Lung (tissue), 12 donors: ENCODE data around the gene ZNF555. TPM values are rescaled to one million over a fixed set of nuclear protein-coding genes. Genes with fewer than 3 reads are reported as not detected.

Experiments
- ATAC-seq: fragments of 200-7000 bp; cut with Tn5 transposase; one replicate; pipeline ENCODE4 v1.9.1; 2020; ENCODE audit warnings: moderate number of reproducible peaks; ENCODE audit not compliant: insufficient read depth, low FRiP score
- DNase-seq, 3 donors: peaks; one replicate each; pipeline ENCODE4 v3.0.0-alpha.2; 2013 to 2017
- H3K27ac ChIP-seq, 2 donors: one replicate each; pipeline ENCODE4 v1.5.1; 2013; ENCODE audit warnings: mild to moderate bottlenecking in 2 of 2, moderate library complexity in 2 of 2, control low read depth in 1 of 2, inconsistent platforms in 1 of 2, low read depth in 1 of 2, low read length in 1 of 2
- H3K27me3 ChIP-seq, 3 donors: one replicate each; pipeline ENCODE4 v1.5.1; 2013; ENCODE audit warnings: low read length in 2 of 3; ENCODE audit not compliant: control insufficient read depth in 3 of 3, insufficient read depth in 3 of 3
- H3K36me3 ChIP-seq, 4 donors: one replicate each; pipeline ENCODE4 v1.5.1; 2013; ENCODE audit warnings: low read length in 4 of 4, mild to moderate bottlenecking in 1 of 4, moderate library complexity in 1 of 4; ENCODE audit not compliant: control insufficient read depth in 4 of 4, insufficient read depth in 4 of 4
- H3K4me1 ChIP-seq, 5 donors: one replicate each; pipeline ENCODE4 v1.5.1; 2013; ENCODE audit warnings: low read length in 5 of 5, mild to moderate bottlenecking in 2 of 5, moderate library complexity in 1 of 5; ENCODE audit not compliant: control insufficient read depth in 5 of 5, insufficient read depth in 5 of 5
- H3K4me3 ChIP-seq: one replicate; pipeline ENCODE4 v1.5.1; 2013; ENCODE audit warnings: mild to moderate bottlenecking, control low read depth, moderate library complexity
- H3K9ac ChIP-seq, 2 donors: one replicate each; pipeline ENCODE4 v1.5.1; 2013; ENCODE audit warnings: low read length in 2 of 2, control low read depth in 1 of 2; ENCODE audit not compliant: insufficient read depth in 1 of 2
- H3K9me3 ChIP-seq, 4 donors: one replicate each; pipeline ENCODE4 v1.5.1; 2013; ENCODE audit warnings: low read length in 3 of 4, mild to moderate bottlenecking in 1 of 4, moderate library complexity in 1 of 4; ENCODE audit not compliant: control insufficient read depth in 4 of 4, insufficient read depth in 3 of 4
- CTCF ChIP-seq: IDR thresholded peaks from 2 replicates; pipeline ENCODE4 v1.5.1; 2012; ENCODE audit warnings: mild to moderate bottlenecking; ENCODE audit errors: control extremely low read depth, extremely low read depth
- WGBS, 2 donors: extraction: QIAGEN DNeasy Blood & Tissue Kit; methylation state at CpG; one replicate each; pipeline ENCODE4 v1.1.7; 2013; 5-methylcytosine and 5-hydroxymethylcytosine counted together
- polyA plus RNA-seq, 2 donors: library from polyadenylated mRNA; stranded (reverse); fragments of 200-250 nt; gene quantifications; one replicate each; pipeline ENCODE4 v1.2.1, GENCODE V29; 2013
- total RNA-seq, 2 donors: library from RNA; depleted of rRNA in 1 of 2; stranded (reverse); fragments of >200 nt in 1 of 2; gene quantifications; one replicate each; pipeline ENCODE4 v1.2.1, GENCODE V29; 2014 to 2021
- donor health status: control.
- donor health status: control.
- donor health status: Bipolar disorder and iron deficiency.
- donor health status: healthy.
- donor health status: DM: yes; HTN: yes; CAD: no.

The ZNF555 gene
- total and polyA plus RNA-seq, 4 donors, result 1.6 to 9.6 (median 3.6) TPM

GRCh38 chr19:2803486-2804155 lies 37.7 kb upstream of the ZNF555 start:
- Histone ChIP-seq H3K4me3 (no peak overlapping the region), H3K27ac (no peak overlapping the region), H3K27me3 (no peaks in the 10 kb centered on the region), H3K36me3 (peaks cover 6 to 61% (median 16%) of the 10 kb centered on the region in 4 donors), H3K4me1 (no peaks in the 10 kb centered on the region), H3K9me3 (peaks cover 0 to 5% (median 0%) of the 10 kb centered on the region in 4 donors), H3K9ac (no peak overlapping the region)
- DNase-seq (no peak), ATAC-seq (no peak)
- WGBS, 2 donors, result 95 to 96% methylated on average over 29 of the region's 29 CpGs
- TF ChIP-seq CTCF, result no peak

- Histone ChIP-seq H3K9me3 (peaks cover 0 to 5% (median 0%) of the 10 kb centered on the region in 4 donors), H3K4me3 (no peak overlapping the region), H3K9ac (no peak overlapping the region), H3K36me3 (peaks cover 6 to 62% (median 15%) of the 10 kb centered on the region in 4 donors), H3K4me1 (no peaks in the 10 kb centered on the region), H3K27me3 (no peaks in the 10 kb centered on the region), H3K27ac (no peak overlapping the region)
- ATAC-seq (no peak), DNase-seq (no peak)
- WGBS, 2 donors, result 91% methylated on average over 27 of the region's 27 CpGs
- no peak for TF ChIP-seq CTCF
Observed at GRCh38 chr19:2804156-2805004, 36.9 kb upstream of the ZNF555 start.

- peaks cover 0 to 5% (median 0%) of the 10 kb centered on the region in 4 donors for H3K9me3 ChIP-seq
- no peak for TF ChIP-seq CTCF
- WGBS, 2 donors, result 97 to 98% methylated on average over 24 to 28 of the region's 28 CpGs
- H3K4me3 ChIP-seq, result no peak overlapping the region
- no peak for ATAC-seq
- H3K27ac ChIP-seq, result no peak overlapping the region
- H3K36me3 ChIP-seq, result peaks cover 6 to 67% (median 16%) of the 10 kb centered on the region in 4 donors
- no peaks in the 10 kb centered on the region for H3K27me3 ChIP-seq
- DNase-seq, result no peak
- H3K4me1 ChIP-seq, result no peaks in the 10 kb centered on the region
- H3K9ac ChIP-seq, result no peak overlapping the region
Observed at GRCh38 chr19:2805261-2805900, 35.9 kb upstream of the ZNF555 start.
